ENCODE results near the gene TMX1. TPM values are rescaled to one million over a fixed set of nuclear protein-coding genes. Genes with fewer than 3 reads are reported as not detected.
"Not testable (repeated sequence)": the region's sequence is repeated elsewhere in the genome, so short reads cannot be mapped to it uniquely, and the experiment has no call there.

Gene TMX1
- total and polyA plus RNA-seq, 7 donors, result 6.6 to 16.1 (median 11.0) TPM

DNA sequence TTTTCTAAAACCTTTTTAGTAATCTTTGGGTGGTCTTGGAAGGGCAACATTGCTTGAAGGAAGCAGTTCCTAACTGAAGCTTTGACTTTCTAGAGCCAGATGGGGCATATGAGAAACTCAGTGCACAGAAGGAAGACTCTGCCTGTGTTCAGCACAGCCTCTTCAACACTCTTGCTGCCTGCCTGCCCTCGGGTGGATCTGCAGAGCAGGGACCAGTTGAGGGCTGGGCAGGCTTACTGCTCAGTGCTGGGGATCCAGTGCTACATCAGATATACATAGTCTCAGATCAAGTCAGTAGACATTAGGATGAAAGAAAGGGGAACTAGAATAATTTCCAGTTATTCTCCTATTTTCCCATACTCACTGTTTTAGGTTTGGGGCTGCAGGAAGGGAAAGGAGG is 29.5 kb upstream of the TMX1 start:
- TF ChIP-seq, protein P1, sequence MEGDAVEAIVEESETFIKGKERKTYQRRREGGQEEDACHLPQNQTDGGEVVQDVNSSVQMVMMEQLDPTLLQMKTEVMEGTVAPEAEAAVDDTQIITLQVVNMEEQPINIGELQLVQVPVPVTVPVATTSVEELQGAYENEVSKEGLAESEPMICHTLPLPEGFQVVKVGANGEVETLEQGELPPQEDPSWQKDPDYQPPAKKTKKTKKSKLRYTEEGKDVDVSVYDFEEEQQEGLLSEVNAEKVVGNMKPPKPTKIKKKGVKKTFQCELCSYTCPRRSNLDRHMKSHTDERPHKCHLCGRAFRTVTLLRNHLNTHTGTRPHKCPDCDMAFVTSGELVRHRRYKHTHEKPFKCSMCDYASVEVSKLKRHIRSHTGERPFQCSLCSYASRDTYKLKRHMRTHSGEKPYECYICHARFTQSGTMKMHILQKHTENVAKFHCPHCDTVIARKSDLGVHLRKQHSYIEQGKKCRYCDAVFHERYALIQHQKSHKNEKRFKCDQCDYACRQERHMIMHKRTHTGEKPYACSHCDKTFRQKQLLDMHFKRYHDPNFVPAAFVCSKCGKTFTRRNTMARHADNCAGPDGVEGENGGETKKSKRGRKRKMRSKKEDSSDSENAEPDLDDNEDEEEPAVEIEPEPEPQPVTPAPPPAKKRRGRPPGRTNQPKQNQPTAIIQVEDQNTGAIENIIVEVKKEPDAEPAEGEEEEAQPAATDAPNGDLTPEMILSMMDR (IDR thresholded peaks at IDR 0.05), result no peak
- H3K36me3 ChIP-seq (ENCODE audit: insufficient read depth in 1 of 2, low read depth in 1 of 2), result no peaks in the 10 kb centered on the region
- no peak overlapping the region for H3K4me3 ChIP-seq
- ATAC-seq (no peak), DNase-seq (no peak)
- intact Hi-C loops (cut with DNase I), result no loop called here
- peaks cover 4% of the 10 kb centered on the region for H3K9me3 ChIP-seq
- H3K4me1 ChIP-seq, result no peaks in the 10 kb centered on the region
- no peak overlapping the region for H3K27ac ChIP-seq
- WGBS, 3 donors, result 48 to 67% (median 56%) methylated on average over 1 of the region's 1 CpG
- H3K27me3 ChIP-seq (ENCODE audit: insufficient read depth in 3 of 3, low read length in 2 of 3), result peaks cover 0 to 4% (median 0%) of the 10 kb centered on the region in 3 donors

DNA sequence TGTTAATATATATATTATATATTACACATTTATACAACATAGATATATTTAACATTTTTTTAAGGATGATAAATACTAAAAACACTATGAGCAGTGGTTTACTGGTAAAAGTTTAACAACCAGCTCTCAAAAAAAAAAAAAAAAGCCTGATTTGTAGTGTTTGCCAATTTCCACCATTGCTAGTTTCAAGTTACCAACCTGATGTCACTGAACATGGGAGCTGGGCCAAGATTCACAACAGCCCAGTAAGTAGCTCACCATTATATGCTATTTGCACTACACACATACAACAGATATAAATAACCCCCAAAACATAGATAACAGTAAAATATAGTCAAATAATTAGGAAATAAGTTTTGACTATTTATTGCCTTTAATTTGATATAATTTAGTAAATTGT is 28.9 kb upstream of the TMX1 start:
- Histone ChIP-seq H3K4me3 (no peak overlapping the region), H3K4me1 (no peaks in the 10 kb centered on the region), H3K27me3 (ENCODE audit: insufficient read depth in 3 of 3, low read length in 2 of 3) (peaks cover 0 to 4% (median 0%) of the 10 kb centered on the region in 3 donors), H3K36me3 (ENCODE audit: insufficient read depth in 1 of 2, low read depth in 1 of 2) (no peaks in the 10 kb centered on the region), H3K9me3 (peaks cover 4% of the 10 kb centered on the region), H3K27ac (no peak overlapping the region)
- TF ChIP-seq, protein P1 (IDR thresholded peaks at IDR 0.05), result no peak
- DNase-seq (no peak), ATAC-seq (peak in 1 of 4 donors; percentile 75)
- intact Hi-C loops (cut with DNase I), result no loop called here

DNA sequence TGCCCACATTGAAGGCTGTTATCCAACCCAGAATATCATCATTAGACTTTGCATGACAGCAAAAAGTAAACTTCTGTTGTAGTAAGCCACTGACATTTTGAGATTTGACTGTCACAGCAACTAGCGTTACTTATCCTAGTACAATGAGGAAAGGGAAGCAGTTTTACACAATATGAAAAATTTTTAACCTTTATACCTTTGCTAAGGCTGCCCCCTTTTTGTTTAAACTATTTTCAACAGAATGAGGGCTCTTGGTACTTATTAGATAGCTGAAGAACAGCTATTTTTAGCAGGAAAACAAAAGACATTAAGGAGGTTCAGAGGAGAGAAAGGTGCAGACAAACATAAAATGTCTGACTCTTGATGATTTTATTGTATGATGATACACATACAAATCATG is 23.4 kb upstream of the TMX1 start:
- ATAC-seq, result no peak
- no peaks in the 10 kb centered on the region for H3K4me1 ChIP-seq
- intact Hi-C loops (cut with DNase I), result loop anchor here in 1 of 2 donors (5.0 kb wide), 1 partner anchor 119 kb away; the partner anchor contains the start of gene TRIM9

DNA sequence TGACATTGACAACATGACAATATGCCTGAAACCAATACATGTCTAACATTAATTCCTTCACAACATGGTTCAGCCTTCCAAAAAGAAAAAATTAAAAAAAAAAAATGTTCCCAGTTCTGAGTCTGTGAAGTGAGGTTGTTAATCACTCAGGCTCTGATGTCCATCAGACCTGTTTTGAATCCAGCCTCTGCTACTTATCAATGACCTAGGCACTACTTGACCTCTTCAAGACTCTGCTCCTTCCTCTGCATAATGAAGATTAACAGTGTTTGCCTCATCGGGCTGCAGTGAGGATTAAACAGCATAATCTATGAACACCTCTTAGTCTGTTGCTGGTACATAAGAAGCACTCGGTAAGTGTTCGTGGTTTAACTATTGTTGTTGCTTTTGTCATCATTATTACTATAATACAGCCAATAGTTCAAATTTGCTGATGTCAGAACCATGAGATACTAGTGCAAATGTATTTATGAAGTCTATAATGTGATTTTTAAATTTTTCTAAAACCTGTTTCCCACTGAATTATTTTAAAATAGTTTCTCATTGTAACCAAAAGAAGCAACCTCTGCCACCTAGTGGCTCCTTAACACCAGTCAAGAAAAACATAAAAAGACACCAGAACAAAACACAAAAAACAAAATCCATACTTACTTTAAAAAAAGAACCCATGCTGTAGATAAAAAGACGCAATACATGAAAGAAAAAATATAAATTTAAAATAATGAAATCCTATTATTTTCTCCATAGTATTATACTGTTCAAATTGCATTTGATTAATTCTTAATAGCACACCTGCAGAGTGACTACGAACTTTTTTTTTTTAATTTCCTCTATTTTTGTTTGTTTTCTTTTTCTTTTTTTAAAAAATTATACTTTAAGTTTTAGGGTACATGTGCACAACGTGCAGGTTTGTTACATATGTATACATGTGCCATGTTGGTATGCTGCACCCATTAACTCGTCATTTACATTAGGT is 20.3 kb upstream of the TMX1 start:
- peaks cover 2% of the 10 kb centered on the region for H3K9me3 ChIP-seq
- no peaks in the 10 kb centered on the region for H3K36me3 ChIP-seq (ENCODE audit: insufficient read depth in 1 of 2, low read depth in 1 of 2)
- TF ChIP-seq, protein P1 (IDR thresholded peaks at IDR 0.05), result peak; percentile 64
- H3K27ac ChIP-seq, result no peak overlapping the region
- H3K27me3 ChIP-seq (ENCODE audit: insufficient read depth in 3 of 3, low read length in 2 of 3), result no peaks in the 10 kb centered on the region
- WGBS, 3 donors, result 65 to 68% (median 65%) methylated on average over 6 to 7 of the region's 7 CpGs
- ATAC-seq (peak in 1 of 4 donors; percentile 56), DNase-seq (no peak)
- H3K4me3 ChIP-seq, result no peak overlapping the region
- H3K4me1 ChIP-seq, result no peaks in the 10 kb centered on the region
- intact Hi-C loops (cut with DNase I), result loop anchor here (2.0 to 5.0 kb wide), 3 partner anchors 122 to 267 kb away; partner anchors contain the start of gene TRIM9 (in 1 of the 2)

More for the DNA sequence above, 23.4 kb upstream of the TMX1 start:
- TF ChIP-seq, protein P1 (IDR thresholded peaks at IDR 0.05), result no peak
- no peaks in the 10 kb centered on the region for H3K36me3 ChIP-seq (ENCODE audit: insufficient read depth in 1 of 2, low read depth in 1 of 2)
- H3K27me3 ChIP-seq (ENCODE audit: insufficient read depth in 3 of 3, low read length in 2 of 3), result no peaks in the 10 kb centered on the region
- peaks cover 4% of the 10 kb centered on the region for H3K9me3 ChIP-seq
- 61 to 78% (median 62%) methylated on average over 1 of the region's 1 CpG for WGBS, 3 donors
- H3K4me3 ChIP-seq, result no peak overlapping the region
- no peak for DNase-seq
- no peak overlapping the region for H3K27ac ChIP-seq

DNA sequence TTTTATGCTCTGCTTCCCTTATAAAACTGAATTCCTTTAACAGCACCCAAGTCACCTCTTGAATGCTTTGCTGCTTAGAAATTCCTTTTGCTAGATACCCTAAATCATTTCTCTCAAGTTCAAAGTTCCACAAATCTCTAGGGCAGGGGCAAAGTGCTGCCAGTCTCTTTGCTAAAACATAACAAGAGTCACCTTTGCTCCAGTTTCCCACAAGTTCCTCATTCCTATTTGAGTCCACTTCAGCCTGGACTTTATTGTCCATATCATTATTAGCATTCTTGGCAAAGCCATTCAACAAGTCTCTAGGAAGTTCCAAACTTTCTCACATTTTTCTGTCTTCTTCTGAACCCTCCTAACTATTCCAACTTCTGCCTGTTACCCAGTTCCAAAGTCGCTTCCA is 16.6 kb upstream of the TMX1 start:
- not testable (repeated sequence) for H3K27me3 ChIP-seq (ENCODE audit: insufficient read depth in 3 of 3, low read length in 2 of 3); ATAC-seq; H3K27ac ChIP-seq; H3K9me3 ChIP-seq; H3K4me3 ChIP-seq; H3K36me3 ChIP-seq (ENCODE audit: insufficient read depth in 1 of 2, low read depth in 1 of 2); H3K4me1 ChIP-seq; DNase-seq
- intact Hi-C loops (cut with DNase I), result loop anchor here in 1 of 2 donors (5.0 kb wide), 1 partner anchor 271 kb away; no protein-coding TSS in a partner anchor
- 93 to 96% (median 93%) methylated on average over 1 of the region's 1 CpG for WGBS, 3 donors

Data from psoas muscle (tissue), 8 donors.